H1 (cell line): ENCODE results near the gene BCL2L1.

ENCODE experiments used
- BACH1 ChIP-seq: IDR thresholded peaks from 2 replicates; pipeline ENCODE4 v1.6.1; 2012; ENCODE audit warnings: low read length, improper control_type of control experiment
- EGR1 ChIP-seq: IDR thresholded peaks from 2 replicates; pipeline ENCODE4 v1.6.1; 2011; ENCODE audit warnings: low read depth, low read length, borderline replicate concordance
- EP300 ChIP-seq, 2 experiments: IDR thresholded peaks; 1 replicate in 1 of 2; 2 replicates in 1 of 2; pipeline ENCODE4 v1.6.1; 2011 to 2012; ENCODE audit warnings: low read depth in 2 of 2, low read length in 2 of 2, mild to moderate bottlenecking in 2 of 2, borderline replicate concordance in 1 of 2, inconsistent platforms in 1 of 2, moderate library complexity in 1 of 2
- JUND ChIP-seq: IDR thresholded peaks from 2 replicates; pipeline ENCODE4 v1.6.1; 2011; ENCODE audit warnings: mild to moderate bottlenecking, improper control_type of control experiment, low read length
- KDM5A ChIP-seq: fragments of 200-600 bp; IDR thresholded peaks from 2 replicates; pipeline ENCODE4 v1.7.1; 2012; ENCODE audit warnings: mild to moderate bottlenecking, low read length, inconsistent platforms, mixed read lengths
- NRF1 ChIP-seq: IDR thresholded peaks from 2 replicates; pipeline ENCODE4 v1.6.1; 2011; ENCODE audit warnings: mild to moderate bottlenecking, low read depth, low read length, improper control_type of control experiment
- POLR2A ChIP-seq, 2 experiments: IDR thresholded peaks; 1 replicate in 1 of 2; 2 replicates in 1 of 2; pipeline ENCODE4 v1.6.1; 2011; ENCODE audit warnings: low read depth in 2 of 2, low read length in 2 of 2, mild to moderate bottlenecking in 2 of 2; ENCODE audit errors: control extremely low read depth in 1 of 2
- RBBP5 ChIP-seq: IDR thresholded peaks from 2 replicates; pipeline ENCODE4 v1.7.1; 2012; ENCODE audit warnings: low read depth, mild to moderate bottlenecking, inconsistent platforms, low read length, moderate library complexity, borderline replicate concordance
- SIN3A ChIP-seq, 2 experiments: IDR thresholded peaks in 1 of 2; conservative IDR thresholded peaks in 1 of 2; 2 replicates each; pipeline ENCODE4 v1.6.1; 2011 to 2012; ENCODE audit warnings: low read length in 2 of 2, improper control_type of control experiment in 1 of 2, low read depth in 1 of 2, mild to moderate bottlenecking in 1 of 2
- SIRT6 ChIP-seq: IDR thresholded peaks from one replicate; pipeline ENCODE4 v1.7.1; 2012; ENCODE audit warnings: low read length, inconsistent platforms

GRCh38 chr20:31643522-31643921 is 79.1 kb downstream of the BCL2L1 start:
- TF ChIP-seq EP300 (IDR thresholded peaks at IDR 0.05; ENCODE audit: borderline replicate concordance in 1 of 2, low read depth in 2 of 2, low read length in 2 of 2), result no peak
- no peak for TF ChIP-seq SIN3A (conservative IDR thresholded peaks at IDR 0.05 in 1 of 2, IDR thresholded peaks at IDR 0.05 in 1 of 2; ENCODE audit: low read depth in 1 of 2, low read length in 2 of 2)
- no peak for TF ChIP-seq RBBP5
- TF ChIP-seq EGR1, result no peak
- TF ChIP-seq JUND, result no peak
- TF ChIP-seq BACH1, result no peak
- TF ChIP-seq NRF1, result no peak
- no peak for TF ChIP-seq KDM5A
- no peak for TF ChIP-seq POLR2A (IDR thresholded peaks at IDR 0.05; ENCODE audit: control extremely low read depth in 1 of 2, low read depth in 2 of 2, low read length in 2 of 2)
- TF ChIP-seq SIRT6, result no peak
